HT1080 (cell line): ENCODE data around the gene IGLL1. TPM values are rescaled to one million over a fixed set of nuclear protein-coding genes. Genes with fewer than 3 reads are reported as not detected.
A peak's percentile ranks its signal among the peaks of the same experiment; 100 is the strongest.
"Not testable (repeated sequence)": the region's sequence is repeated elsewhere in the genome, so short reads cannot be mapped to it uniquely, and the experiment has no call there.

Experiments used
- DNase-seq: peaks from one replicate; pipeline ENCODE4 v3.0.0-alpha.2; 2015; ENCODE audit warnings: low read depth
- total RNA-seq: library from RNA; depleted of rRNA; stranded (reverse); fragments of >200 nt; shearing (Covaris generic); gene quantifications from 2 replicates; pipeline ENCODE4 v1.2.3, GENCODE V29; 2014

Gene IGLL1
- total RNA-seq, 1 experiment from 2014 or later, result not detected

- not testable (repeated sequence) for DNase-seq
Observed at GRCh38 chr22:23542391-23542790, 37.7 kb downstream of the IGLL1 start.

- DNase-seq, result not testable (repeated sequence)
Observed at GRCh38 chr22:23541849-23542281, 38.2 kb downstream of the IGLL1 start.

GRCh38 chr22:23540837-23541236 is 39.3 kb downstream of the IGLL1 start:
- not testable (repeated sequence) for DNase-seq

- DNase-seq, result not testable (repeated sequence)
Observed at GRCh38 chr22:23539839-23540198, 40.3 kb downstream of the IGLL1 start.

GRCh38 chr22:23539135-23539838 is 40.8 kb downstream of the IGLL1 start:
- peak; percentile 69 for DNase-seq

GRCh38 chr22:23538696-23539030 is 41.4 kb downstream of the IGLL1 start:
- DNase-seq, result not testable (repeated sequence)

- DNase-seq, result not testable (repeated sequence)
Observed at GRCh38 chr22:23537830-23538695, 42.0 kb downstream of the IGLL1 start.

- DNase-seq, result no peak
Observed at GRCh38 chr22:23537416-23537815, 42.7 kb downstream of the IGLL1 start.

- DNase-seq, result no peak
Observed at GRCh38 chr22:23536821-23537345, 43.2 kb downstream of the IGLL1 start.

GRCh38 chr22:23535790-23536661 is 44.1 kb downstream of the IGLL1 start:
- DNase-seq, result not testable (repeated sequence)

- no peak for DNase-seq
Observed at GRCh38 chr22:23534851-23535717, 45.0 kb downstream of the IGLL1 start.

- no peak for DNase-seq
Observed at GRCh38 chr22:23534201-23534850, 45.8 kb downstream of the IGLL1 start.

- no peak for DNase-seq
Observed at GRCh38 chr22:23533771-23534191, 46.3 kb downstream of the IGLL1 start.

GRCh38 chr22:23533328-23533762 is 46.7 kb downstream of the IGLL1 start:
- DNase-seq, result no peak

GRCh38 chr22:23532731-23533130 is 47.4 kb downstream of the IGLL1 start:
- DNase-seq, result no peak

GRCh38 chr22:23531966-23532705 is 48.0 kb downstream of the IGLL1 start:
- no peak for DNase-seq

- DNase-seq, result no peak
Observed at GRCh38 chr22:23531283-23531956, 48.7 kb downstream of the IGLL1 start.

- DNase-seq, result no peak
Observed at GRCh38 chr22:23530766-23531282, 49.3 kb downstream of the IGLL1 start.
